ENCODE measurements around the gene DCLK1. TPM values are rescaled to one million over a fixed set of nuclear protein-coding genes. Genes with fewer than 3 reads are reported as not detected.
A peak's percentile ranks its signal among the peaks of the same experiment; 100 is the strongest.

The DCLK1 gene
- total RNA-seq, 4 donors from 2014 or later, result 21.3 to 63.8 (median 40.9) TPM

DNA sequence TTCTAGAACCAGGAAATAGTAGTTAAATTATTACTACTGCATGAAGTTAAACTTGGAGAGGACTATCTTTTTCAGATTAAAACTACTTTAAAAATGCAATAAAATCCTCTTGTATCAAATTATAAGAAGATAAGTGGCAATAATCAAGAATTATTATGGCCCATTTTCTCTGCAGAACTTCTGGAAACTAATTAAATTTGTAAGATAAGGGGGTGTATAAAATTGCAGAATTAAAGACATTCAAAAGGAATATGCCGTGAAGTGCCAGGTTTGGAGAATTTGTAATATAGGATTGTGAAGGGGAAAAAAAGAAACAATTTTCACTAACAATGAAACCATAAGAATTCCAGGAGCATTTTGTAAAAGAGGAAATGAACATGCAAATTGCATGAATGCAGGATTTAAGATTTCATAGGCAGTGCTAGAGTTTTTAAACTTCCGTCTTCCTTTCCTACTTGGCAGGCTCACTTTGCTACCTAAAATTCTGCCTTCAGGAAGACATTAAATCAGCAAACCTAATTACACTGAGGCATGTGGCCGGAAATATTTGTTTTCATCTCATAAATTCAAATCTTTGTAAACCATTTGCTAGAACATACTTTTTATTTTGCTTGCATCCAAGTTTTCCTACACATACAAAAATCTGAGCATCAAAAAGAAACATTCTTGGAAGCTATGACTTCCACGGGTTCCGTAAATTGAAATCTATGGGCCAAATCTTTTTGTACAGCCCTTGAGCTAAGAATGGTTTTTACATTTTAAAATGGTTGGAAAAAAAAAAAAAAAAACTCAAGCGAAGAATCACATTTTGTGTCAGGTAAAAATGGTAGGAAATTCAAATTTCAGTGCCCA, 166.9 kb downstream of the DCLK1 start:
- Histone ChIP-seq H3K36me3 (no peaks in the 10 kb centered on the region), H3K4me3 (no peak overlapping the region), H3K9me3 (peaks cover 0 to 1% (median 0%) of the 10 kb centered on the region in 4 donors), H3K27me3 (no peaks in the 10 kb centered on the region), H3K4me1 (peaks cover 0 to 23% (median 0%) of the 10 kb centered on the region in 4 donors), H3K27ac (peak overlapping the region in 1 of 4 donors; percentile 77)
- WGBS, 2 donors, result 54 to 62% methylated on average over 6 of the region's 6 CpGs
- no peak for DNase-seq (ENCODE audit: low spot score in 2 of 2)
- no peak for TF ChIP-seq POLR2A (IDR thresholded peaks at IDR 0.05)
- no peak for TF ChIP-seq EP300 (IDR thresholded peaks at IDR 0.05)
- TF ChIP-seq, protein P1, sequence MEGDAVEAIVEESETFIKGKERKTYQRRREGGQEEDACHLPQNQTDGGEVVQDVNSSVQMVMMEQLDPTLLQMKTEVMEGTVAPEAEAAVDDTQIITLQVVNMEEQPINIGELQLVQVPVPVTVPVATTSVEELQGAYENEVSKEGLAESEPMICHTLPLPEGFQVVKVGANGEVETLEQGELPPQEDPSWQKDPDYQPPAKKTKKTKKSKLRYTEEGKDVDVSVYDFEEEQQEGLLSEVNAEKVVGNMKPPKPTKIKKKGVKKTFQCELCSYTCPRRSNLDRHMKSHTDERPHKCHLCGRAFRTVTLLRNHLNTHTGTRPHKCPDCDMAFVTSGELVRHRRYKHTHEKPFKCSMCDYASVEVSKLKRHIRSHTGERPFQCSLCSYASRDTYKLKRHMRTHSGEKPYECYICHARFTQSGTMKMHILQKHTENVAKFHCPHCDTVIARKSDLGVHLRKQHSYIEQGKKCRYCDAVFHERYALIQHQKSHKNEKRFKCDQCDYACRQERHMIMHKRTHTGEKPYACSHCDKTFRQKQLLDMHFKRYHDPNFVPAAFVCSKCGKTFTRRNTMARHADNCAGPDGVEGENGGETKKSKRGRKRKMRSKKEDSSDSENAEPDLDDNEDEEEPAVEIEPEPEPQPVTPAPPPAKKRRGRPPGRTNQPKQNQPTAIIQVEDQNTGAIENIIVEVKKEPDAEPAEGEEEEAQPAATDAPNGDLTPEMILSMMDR (IDR thresholded peaks at IDR 0.05), result no peak

GRCh38 chr13:35961461-35962220, 169.5 kb downstream of the DCLK1 start:
- Histone ChIP-seq H3K27ac (no peak overlapping the region), H3K4me3 (no peak overlapping the region), H3K36me3 (no peaks in the 10 kb centered on the region), H3K4me1 (peaks cover 0 to 30% (median 0%) of the 10 kb centered on the region in 4 donors), H3K9me3 (no peaks in the 10 kb centered on the region), H3K27me3 (no peaks in the 10 kb centered on the region)
- DNase-seq (ENCODE audit: low spot score in 2 of 2), result no peak
- TF ChIP-seq POLR2A (IDR thresholded peaks at IDR 0.05), result no peak
- TF ChIP-seq, protein P1 (IDR thresholded peaks at IDR 0.05), result peak in 3 of 5 experiments; percentile 17 to 45 (median 29)
- 77 to 83% methylated on average over 5 of the region's 5 CpGs for WGBS, 2 donors

DNA sequence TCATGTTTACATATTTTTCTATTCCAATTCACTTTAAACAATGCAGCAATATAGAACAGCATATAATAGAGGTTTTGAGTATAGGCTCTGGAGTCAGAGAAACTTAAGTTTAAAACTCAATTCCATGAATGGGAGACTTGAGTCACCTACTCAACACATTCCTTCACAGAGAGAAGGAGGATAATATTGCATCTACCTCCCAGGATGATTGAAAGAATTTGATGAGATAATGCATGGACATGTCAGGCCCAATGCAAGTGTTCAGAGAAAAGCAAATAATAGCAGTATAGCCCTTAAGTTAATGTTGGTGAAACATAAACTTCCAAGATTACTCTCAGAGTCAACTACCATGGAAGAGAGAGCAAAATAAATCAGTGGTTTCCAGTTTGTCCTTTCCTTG, 170.2 kb downstream of the DCLK1 start:
- Histone ChIP-seq H3K27ac (peak overlapping the region in 1 of 4 donors; percentile 18), H3K4me1 (peaks cover 0 to 31% (median 0%) of the 10 kb centered on the region in 4 donors)
- no peak for DNase-seq (ENCODE audit: low spot score in 2 of 2)

DNA sequence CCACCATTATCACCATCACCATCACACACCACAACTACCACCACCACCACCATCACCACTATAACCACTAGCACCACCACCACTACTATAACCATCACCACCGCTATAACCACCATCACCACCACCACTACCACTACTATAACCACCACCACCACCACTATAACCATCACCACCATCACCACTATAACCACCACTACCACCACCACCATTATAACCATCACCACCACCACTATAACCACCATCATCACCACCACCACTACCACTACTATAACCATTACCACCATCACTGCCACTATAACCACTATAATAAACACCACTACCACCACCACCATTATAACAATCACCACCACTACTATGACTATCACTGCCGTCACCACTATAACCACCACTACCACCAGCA, 173.2 kb downstream of the DCLK1 start:
- no peak for DNase-seq (ENCODE audit: low spot score in 2 of 2)
- Histone ChIP-seq H3K9me3 (no peaks in the 10 kb centered on the region), H3K4me3 (no peak overlapping the region), H3K27ac (peak overlapping the region in 3 of 4 donors; percentile 6 to 75 (median 29)), H3K4me1 (peaks cover 0 to 26% (median 2%) of the 10 kb centered on the region in 4 donors), H3K27me3 (no peaks in the 10 kb centered on the region), H3K36me3 (no peaks in the 10 kb centered on the region)
- WGBS, 2 donors, result 78 to 90% methylated on average over 2 of the region's 2 CpGs
- TF ChIP-seq, protein P1 (IDR thresholded peaks at IDR 0.05), result no peak
- no peak for TF ChIP-seq EP300 (IDR thresholded peaks at IDR 0.05)
- TF ChIP-seq POLR2A (IDR thresholded peaks at IDR 0.05), result no peak

More for the DNA sequence above, 170.2 kb downstream of the DCLK1 start:
- no peaks in the 10 kb centered on the region for H3K27me3 ChIP-seq
- H3K4me3 ChIP-seq, result no peak overlapping the region
- TF ChIP-seq EP300 (IDR thresholded peaks at IDR 0.05) (no peak), POLR2A (IDR thresholded peaks at IDR 0.05) (no peak)
- TF ChIP-seq, protein P1 (IDR thresholded peaks at IDR 0.05), result no peak
- no peaks in the 10 kb centered on the region for H3K36me3 ChIP-seq
- no peaks in the 10 kb centered on the region for H3K9me3 ChIP-seq

All from tibial nerve (tissue), 4 donors.